Skeletal muscle satellite cell (primary cell): ENCODE measurements around the gene APLNR. TPM values are rescaled to one million over a fixed set of nuclear protein-coding genes. Genes with fewer than 3 reads are reported as not detected.
"Not testable (repeated sequence)": the region's sequence is repeated elsewhere in the genome, so short reads cannot be mapped to it uniquely, and the experiment has no call there.

ENCODE experiments used
- H3K27me3 ChIP-seq: 2 replicates; pipeline ENCODE4 v1.7.0; 2013; ENCODE audit warnings: low read length; ENCODE audit not compliant: control insufficient read depth, insufficient read depth
- H3K36me3 ChIP-seq: 2 replicates; pipeline ENCODE4 v1.7.0; 2013; ENCODE audit warnings: mild to moderate bottlenecking, control low read depth, low read length; ENCODE audit not compliant: insufficient read depth
- H3K4me1 ChIP-seq: 2 replicates; pipeline ENCODE4 v1.7.0; 2013; ENCODE audit warnings: low read length; ENCODE audit not compliant: control insufficient read depth, insufficient read depth
- H3K4me2 ChIP-seq: 2 replicates; pipeline ENCODE4 v1.7.0; 2013; ENCODE audit warnings: mild to moderate bottlenecking, low read length
- H3K4me3 ChIP-seq: 2 replicates; pipeline ENCODE4 v1.7.0; 2013; ENCODE audit warnings: low read length
- H3K9ac ChIP-seq: 2 replicates; pipeline ENCODE4 v1.7.0; 2013; ENCODE audit warnings: mild to moderate bottlenecking, low read depth, low read length, moderate library complexity
- H3K9me3 ChIP-seq: replicated peaks from 2 replicates; pipeline ENCODE4 v1.7.0; 2013; ENCODE audit warnings: mild to moderate bottlenecking, control low read depth, low read length
- total RNA-seq: library from RNA; depleted of rRNA; stranded (reverse); fragments of >200 nt; gene quantifications from 2 replicates; pipeline ENCODE4 v1.2.3, GENCODE V29; 2012; rRNA removed

APLNR gene
- not detected in 2 replicates for total RNA-seq

GRCh38 chr11:57237204-57237681 is at the start of gene APLNR:
TSS of gene APLNR (minus strand) at chr11:57237250. CDS start at chr11:57237004, 246 bp downstream.
- Histone ChIP-seq H3K4me2 (no peak within 1 kb of the TSS), H3K27me3 (peaks cover 50% of the 10 kb centered on the region)

GRCh38 chr11:57283231-57283990 is 46.4 kb upstream of the APLNR start:
- H3K4me2 ChIP-seq, result no peak overlapping the region
- H3K27me3 ChIP-seq, result no peaks in the 10 kb centered on the region
- no peaks in the 10 kb centered on the region for H3K9me3 ChIP-seq
- no peak overlapping the region for H3K9ac ChIP-seq
- H3K36me3 ChIP-seq, result no peaks in the 10 kb centered on the region
- peaks cover 26% of the 10 kb centered on the region for H3K4me1 ChIP-seq
- no peak overlapping the region for H3K4me3 ChIP-seq

More at GRCh38 chr11:57237204-57237681, at the start of gene APLNR:
- Histone ChIP-seq H3K4me3 (no peak within 1 kb of the TSS), H3K9me3 (no peaks in the 10 kb centered on the region), H3K9ac (no peak within 1 kb of the TSS), H3K36me3 (no peaks in the 10 kb centered on the region), H3K4me1 (peaks cover 10% of the 10 kb centered on the region)

DNA sequence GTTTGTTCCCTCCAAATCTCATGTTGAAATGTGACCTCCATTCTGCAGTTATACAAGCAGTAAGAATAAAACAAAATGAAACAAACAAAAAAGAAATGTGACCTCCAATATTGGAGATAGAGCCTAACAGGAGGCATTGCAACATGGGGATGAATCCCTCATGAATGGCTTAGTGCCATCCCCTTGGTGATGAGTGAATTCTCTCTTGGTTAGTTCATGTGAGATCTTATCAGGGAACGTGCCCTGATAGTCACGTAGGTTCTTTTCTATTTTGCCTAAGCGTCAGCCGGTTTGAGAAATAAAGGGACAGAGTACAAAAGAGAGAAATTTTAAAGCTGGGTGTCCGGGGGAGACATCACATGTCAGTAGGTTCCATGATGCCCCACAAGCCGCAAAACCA is 44.5 kb upstream of the APLNR start:
- not testable (repeated sequence) for H3K27me3 ChIP-seq, H3K9me3 ChIP-seq, H3K36me3 ChIP-seq, H3K4me2 ChIP-seq, H3K4me3 ChIP-seq, H3K9ac ChIP-seq
- peaks cover 32% of the 10 kb centered on the region for H3K4me1 ChIP-seq

DNA sequence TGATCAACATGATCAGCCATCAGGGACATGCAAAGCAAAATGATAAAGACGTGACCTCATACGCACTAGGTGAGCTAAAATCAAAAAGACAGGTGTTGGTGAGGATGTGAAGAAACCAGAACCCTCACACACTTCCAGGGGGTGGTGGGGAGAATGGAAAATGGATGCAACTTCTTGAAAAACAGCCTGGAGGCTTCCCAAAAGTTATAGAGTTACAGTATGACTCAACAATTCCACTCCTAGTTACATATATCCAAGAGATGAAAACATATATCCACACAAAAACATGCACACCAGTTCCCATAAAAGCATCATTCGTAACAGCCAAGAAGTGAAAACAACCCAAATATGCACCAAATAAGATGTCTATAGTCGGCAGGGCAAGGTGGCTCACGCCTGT is 42.1 kb upstream of the APLNR start:
- H3K36me3 ChIP-seq, result no peaks in the 10 kb centered on the region
- H3K9me3 ChIP-seq, result no peaks in the 10 kb centered on the region
- H3K4me1 ChIP-seq, result peaks cover 32% of the 10 kb centered on the region
- peak overlapping the region; percentile 46 for H3K4me3 ChIP-seq
- no peaks in the 10 kb centered on the region for H3K27me3 ChIP-seq
- H3K9ac ChIP-seq, result no peak overlapping the region
- peak overlapping the region; percentile 22 for H3K4me2 ChIP-seq

DNA sequence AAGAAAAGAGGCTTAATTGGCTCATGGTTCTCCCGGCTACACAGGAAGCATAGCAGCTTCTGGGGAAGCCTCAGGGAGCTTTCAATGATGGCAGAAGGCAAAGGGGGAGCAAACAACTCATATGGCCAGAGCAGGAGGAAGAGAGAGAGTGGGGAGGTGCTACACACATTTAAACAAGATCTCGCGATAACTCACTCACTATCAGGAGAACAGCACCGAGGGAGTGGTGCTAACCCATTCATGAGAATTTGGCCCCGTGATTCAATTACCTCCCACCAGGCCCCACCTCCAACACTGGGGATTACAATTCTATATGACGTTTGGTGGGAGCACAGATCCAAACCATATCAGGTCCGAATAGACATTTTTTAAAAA is 41.7 kb upstream of the APLNR start:
- H3K4me2 ChIP-seq, result peak overlapping the region; percentile 22
- peak overlapping the region; percentile 74 for H3K9ac ChIP-seq
- peaks cover 32% of the 10 kb centered on the region for H3K4me1 ChIP-seq
- H3K36me3 ChIP-seq, result no peaks in the 10 kb centered on the region
- H3K4me3 ChIP-seq, result no peak overlapping the region
- no peaks in the 10 kb centered on the region for H3K9me3 ChIP-seq
- no peaks in the 10 kb centered on the region for H3K27me3 ChIP-seq

DNA sequence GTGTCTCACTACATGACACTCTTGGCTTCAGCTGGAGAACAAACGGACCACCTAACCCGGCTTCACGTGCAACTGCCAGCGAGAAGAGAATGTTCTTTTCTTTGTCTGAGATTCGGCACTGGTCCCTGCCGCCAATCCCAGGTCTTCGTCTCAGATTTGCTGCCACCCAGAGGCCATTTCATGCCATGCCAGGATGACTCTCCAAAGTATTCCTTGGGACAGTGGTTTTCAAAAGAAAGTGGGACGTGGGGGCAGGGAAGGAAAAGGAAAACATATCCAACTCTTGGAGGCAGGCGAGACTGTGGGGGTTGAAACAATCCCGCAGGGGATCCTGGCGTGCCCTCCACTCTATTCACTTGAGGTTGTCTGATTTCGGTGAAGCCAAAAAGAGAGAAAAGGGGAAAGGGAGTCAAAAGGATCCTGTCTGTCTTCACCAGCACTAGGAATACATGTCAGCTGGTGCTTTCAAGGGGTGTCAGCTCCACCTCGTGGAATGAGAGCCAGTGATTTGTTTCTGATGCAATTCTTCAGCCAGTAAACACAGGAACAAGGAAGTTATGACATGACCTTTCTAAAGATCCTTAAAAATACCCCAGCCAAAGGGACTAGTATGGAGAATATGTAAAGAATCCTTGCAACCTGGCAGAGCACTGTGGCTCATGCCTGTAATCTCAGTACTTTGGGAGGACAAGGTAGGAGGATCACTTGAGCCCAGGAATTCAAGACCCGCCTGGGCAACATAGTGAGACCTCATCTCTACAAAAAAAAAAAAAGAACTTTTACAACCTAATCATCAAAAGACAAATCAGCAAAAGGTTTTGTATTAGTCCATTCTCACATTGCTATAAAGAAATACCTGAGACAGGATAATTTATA is 41.0 kb upstream of the APLNR start:
- H3K9me3 ChIP-seq, result no peaks in the 10 kb centered on the region
- no peaks in the 10 kb centered on the region for H3K36me3 ChIP-seq
- peak overlapping the region; percentile 53 for H3K4me3 ChIP-seq
- H3K4me2 ChIP-seq, result peak overlapping the region; percentile 83
- peak overlapping the region; percentile 74 for H3K9ac ChIP-seq
- H3K27me3 ChIP-seq, result no peaks in the 10 kb centered on the region
- H3K4me1 ChIP-seq, result peaks cover 32% of the 10 kb centered on the region

- peaks cover 32% of the 10 kb centered on the region for H3K4me1 ChIP-seq
- no peaks in the 10 kb centered on the region for H3K36me3 ChIP-seq
- no peaks in the 10 kb centered on the region for H3K27me3 ChIP-seq
- peak overlapping the region; percentile 83 for H3K4me2 ChIP-seq
- H3K4me3 ChIP-seq, result peak overlapping the region; percentile 39
- no peaks in the 10 kb centered on the region for H3K9me3 ChIP-seq
- no peak overlapping the region for H3K9ac ChIP-seq
These were observed 40.1 kb upstream of the APLNR start for GRCh38 chr11:57276971-57277675.

DNA sequence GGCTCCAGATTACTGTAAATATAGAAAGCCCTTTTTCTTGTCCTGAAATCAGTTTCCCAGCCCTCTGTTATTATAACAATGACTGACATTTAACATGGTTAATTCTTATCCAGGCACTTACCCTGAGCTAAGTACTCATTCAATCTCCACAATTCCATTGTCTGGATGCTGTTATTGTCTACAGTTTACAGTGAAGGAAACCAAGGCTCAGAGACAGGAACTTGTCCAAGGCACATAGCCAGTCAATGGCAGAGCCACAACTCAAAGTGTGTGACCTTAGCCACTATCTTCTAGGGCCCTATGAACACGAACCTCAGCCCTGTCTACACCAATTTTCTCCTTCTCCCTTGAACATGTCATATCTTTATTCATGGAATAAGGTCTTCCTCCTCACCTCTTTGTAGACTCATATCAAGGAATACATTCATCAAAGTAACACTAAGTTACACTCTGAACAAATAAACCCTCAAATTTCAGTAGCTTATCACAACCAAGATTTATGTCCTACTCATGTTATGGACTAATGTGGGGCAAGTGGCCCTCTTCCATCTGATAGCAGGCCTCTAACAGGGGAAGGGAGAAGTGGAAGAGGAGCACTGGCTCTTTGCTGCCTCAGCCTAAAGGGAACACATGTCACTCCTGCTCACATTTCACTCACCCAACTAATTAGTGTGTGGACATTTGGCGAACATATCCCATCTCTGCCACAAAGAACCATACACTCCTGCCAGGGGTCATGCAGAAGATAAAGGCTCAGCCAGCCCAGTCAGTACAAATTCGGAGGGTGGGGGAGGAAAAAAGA is 39.3 kb upstream of the APLNR start:
- H3K9me3 ChIP-seq, result no peaks in the 10 kb centered on the region
- no peak overlapping the region for H3K4me3 ChIP-seq
- peaks cover 32% of the 10 kb centered on the region for H3K4me1 ChIP-seq

GRCh38 chr11:57275582-57275981 is 38.5 kb upstream of the APLNR start:
- Histone ChIP-seq H3K4me3 (no peak overlapping the region), H3K9ac (no peak overlapping the region), H3K9me3 (no peaks in the 10 kb centered on the region), H3K4me1 (peaks cover 32% of the 10 kb centered on the region), H3K36me3 (no peaks in the 10 kb centered on the region), H3K27me3 (peaks cover 6% of the 10 kb centered on the region), H3K4me2 (no peak overlapping the region)

More for the DNA sequence above, 39.3 kb upstream of the APLNR start:
- H3K27me3 ChIP-seq, result no peaks in the 10 kb centered on the region
- no peak overlapping the region for H3K4me2 ChIP-seq
- H3K9ac ChIP-seq, result no peak overlapping the region
- no peaks in the 10 kb centered on the region for H3K36me3 ChIP-seq

DNA sequence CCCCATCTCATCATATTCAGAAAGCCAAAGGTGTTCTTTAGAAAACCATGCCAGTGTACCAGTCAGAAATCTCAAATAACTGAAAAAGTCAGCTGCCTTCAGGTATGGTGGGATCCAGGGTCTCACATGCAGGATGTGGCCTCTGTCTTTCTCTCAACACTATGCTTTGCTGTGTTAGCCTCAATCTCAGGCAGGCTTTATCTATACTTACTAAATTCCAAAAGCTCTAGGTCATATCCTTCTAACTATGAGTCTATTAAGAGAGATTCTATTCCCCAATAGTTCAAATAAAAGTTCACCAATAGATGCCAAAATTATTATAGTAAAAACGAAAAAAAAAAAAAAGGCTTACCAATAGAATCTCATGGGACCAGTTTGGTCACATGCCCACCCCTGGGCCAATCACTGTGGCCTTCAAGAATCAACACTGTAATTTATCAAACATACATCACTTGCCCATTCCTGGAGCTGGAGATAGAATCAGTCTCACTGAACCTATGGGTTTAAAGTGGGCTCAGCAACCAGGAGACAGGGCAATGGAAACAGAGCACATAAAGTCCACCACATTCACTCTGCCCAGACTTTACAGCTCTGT is 38.0 kb upstream of the APLNR start:
- H3K27me3 ChIP-seq, result peaks cover 10% of the 10 kb centered on the region
- H3K9me3 ChIP-seq, result no peaks in the 10 kb centered on the region
- H3K36me3 ChIP-seq, result no peaks in the 10 kb centered on the region
- no peak overlapping the region for H3K9ac ChIP-seq
- H3K4me1 ChIP-seq, result peaks cover 27% of the 10 kb centered on the region
- no peak overlapping the region for H3K4me3 ChIP-seq
- no peak overlapping the region for H3K4me2 ChIP-seq
